ENCODE measurements around the gene IGF1. TPM values are rescaled to one million over a fixed set of nuclear protein-coding genes. Genes with fewer than 3 reads are reported as not detected.

Gene IGF1
- total RNA-seq, 1 donor from 2014 or later: 62.2 TPM

DNA sequence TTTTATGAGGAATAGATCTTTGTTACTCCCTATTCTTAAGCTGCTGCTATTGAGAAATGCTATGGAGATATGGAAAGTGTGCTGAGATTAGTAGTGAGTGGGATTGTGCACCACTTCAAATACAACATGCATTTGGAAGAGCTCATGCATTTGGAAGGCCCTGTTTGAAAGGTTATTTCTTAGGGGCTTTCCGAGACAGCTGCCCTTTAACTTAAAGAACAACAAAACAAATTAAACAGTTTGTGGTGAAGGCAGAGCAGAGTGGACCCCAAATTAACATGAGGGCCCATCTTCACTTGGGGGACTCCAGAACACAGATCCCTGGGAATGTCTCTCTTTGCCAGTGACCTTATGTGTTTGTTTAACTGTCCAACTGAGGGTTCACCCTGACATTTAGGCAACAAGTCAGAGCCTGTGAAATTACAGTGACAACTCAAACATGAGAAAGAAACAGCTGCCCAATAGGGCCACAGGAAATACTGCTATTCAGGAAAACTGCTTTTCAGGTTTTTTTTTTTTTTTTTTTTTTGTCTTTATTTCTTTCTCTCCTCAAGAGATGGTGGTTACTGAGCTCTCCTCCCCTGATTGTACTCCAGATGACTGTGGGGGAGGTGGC, 41.4 kb upstream of the IGF1 start:
- Mint-ChIP-seq H3K27ac (peak overlapping the region; percentile 18), H3K36me3 (no peaks in the 10 kb centered on the region), H3K4me1 (peaks cover 23% of the 10 kb centered on the region), H3K4me3 (no peak overlapping the region), H3K9me3 (no peaks in the 10 kb centered on the region), H3K27me3 (ENCODE audit: low read depth) (no peaks in the 10 kb centered on the region)
- DNase-seq (ENCODE audit: low spot score in 2 of 2, unreplicated experiment in 2 of 2): no peak
- TF ChIP-seq, protein P1, sequence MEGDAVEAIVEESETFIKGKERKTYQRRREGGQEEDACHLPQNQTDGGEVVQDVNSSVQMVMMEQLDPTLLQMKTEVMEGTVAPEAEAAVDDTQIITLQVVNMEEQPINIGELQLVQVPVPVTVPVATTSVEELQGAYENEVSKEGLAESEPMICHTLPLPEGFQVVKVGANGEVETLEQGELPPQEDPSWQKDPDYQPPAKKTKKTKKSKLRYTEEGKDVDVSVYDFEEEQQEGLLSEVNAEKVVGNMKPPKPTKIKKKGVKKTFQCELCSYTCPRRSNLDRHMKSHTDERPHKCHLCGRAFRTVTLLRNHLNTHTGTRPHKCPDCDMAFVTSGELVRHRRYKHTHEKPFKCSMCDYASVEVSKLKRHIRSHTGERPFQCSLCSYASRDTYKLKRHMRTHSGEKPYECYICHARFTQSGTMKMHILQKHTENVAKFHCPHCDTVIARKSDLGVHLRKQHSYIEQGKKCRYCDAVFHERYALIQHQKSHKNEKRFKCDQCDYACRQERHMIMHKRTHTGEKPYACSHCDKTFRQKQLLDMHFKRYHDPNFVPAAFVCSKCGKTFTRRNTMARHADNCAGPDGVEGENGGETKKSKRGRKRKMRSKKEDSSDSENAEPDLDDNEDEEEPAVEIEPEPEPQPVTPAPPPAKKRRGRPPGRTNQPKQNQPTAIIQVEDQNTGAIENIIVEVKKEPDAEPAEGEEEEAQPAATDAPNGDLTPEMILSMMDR (IDR thresholded peaks at IDR 0.05; ENCODE audit: unreplicated experiment): no peak

DNA sequence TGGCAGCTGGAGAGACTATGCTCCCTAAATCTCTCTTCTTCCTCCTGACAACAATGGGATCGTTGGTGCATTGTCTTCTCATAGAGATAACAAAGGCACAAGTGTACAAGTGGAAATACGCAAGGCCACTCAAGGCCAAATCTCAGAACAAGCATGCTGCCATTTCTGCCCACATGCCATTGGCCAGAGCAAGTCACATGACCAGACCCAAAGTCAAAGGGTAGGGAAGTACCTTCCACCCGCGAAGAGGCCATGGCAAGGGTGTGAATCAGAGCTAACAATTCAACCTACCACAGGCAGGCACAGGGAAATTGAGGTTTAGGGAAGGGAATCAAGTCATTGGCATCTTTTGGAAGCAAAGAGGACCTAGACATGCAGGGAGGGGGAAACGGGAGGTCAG, 38.5 kb upstream of the IGF1 start:
- Mint-ChIP-seq H3K9me3 (no peaks in the 10 kb centered on the region), H3K27me3 (ENCODE audit: low read depth) (no peaks in the 10 kb centered on the region)
- DNase-seq (ENCODE audit: low spot score in 2 of 2, unreplicated experiment in 2 of 2): no peak

DNA sequence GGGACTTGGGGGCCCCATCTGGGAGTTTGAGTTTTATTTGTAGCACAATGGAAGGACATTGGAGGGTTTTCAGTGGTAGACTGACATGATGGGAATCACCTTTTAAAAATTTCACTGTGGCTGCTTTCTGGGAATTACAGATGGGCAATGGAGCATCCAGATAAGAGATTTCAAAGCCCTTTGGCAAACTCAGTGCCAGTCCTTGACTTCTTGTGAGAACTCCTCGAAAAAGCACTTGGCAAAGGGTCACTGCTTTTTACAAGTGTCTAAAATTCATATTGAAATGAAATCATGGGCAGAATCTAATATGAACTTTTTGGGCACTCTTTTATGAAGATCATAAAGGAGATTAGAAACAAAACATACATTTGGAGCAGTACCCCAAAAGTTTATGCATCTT, 34.3 kb upstream of the IGF1 start:
- Mint-ChIP-seq H3K27me3 (ENCODE audit: low read depth) (no peaks in the 10 kb centered on the region), H3K9me3 (no peaks in the 10 kb centered on the region), H3K4me3 (no peak overlapping the region), H3K36me3 (no peaks in the 10 kb centered on the region), H3K27ac (no peak overlapping the region), H3K4me1 (peaks cover 17% of the 10 kb centered on the region)
- DNase-seq (ENCODE audit: low spot score in 2 of 2, unreplicated experiment in 2 of 2): no peak
- TF ChIP-seq, protein P1 (IDR thresholded peaks at IDR 0.05; ENCODE audit: unreplicated experiment): no peak

More for the DNA sequence above, 38.5 kb upstream of the IGF1 start:
- Mint-ChIP-seq H3K4me1 (peaks cover 25% of the 10 kb centered on the region), H3K4me3 (no peak overlapping the region), H3K27ac (no peak overlapping the region), H3K36me3 (no peaks in the 10 kb centered on the region)
- TF ChIP-seq, protein P1 (IDR thresholded peaks at IDR 0.05; ENCODE audit: unreplicated experiment): no peak

DNA sequence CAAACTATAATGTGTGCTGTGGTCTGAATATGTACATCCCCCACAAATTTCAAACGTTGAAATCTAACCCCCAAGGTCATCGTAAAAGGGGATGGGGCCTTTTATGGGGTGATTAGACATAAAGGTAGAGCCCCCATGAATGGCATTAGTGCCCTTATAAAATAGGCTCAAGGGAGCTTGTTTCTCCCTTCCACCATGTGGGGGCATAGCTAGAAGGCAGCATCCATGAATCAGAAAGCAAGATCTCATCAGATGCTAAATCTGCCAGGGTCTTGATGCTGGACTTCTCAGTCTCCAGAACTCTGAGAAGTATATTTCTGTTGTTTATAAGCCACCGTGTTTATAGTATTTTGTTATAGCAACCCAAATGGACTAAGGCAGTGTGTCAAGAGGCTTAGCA, 33.4 kb upstream of the IGF1 start:
- no peaks in the 10 kb centered on the region for H3K9me3 Mint-ChIP-seq
- H3K4me1 Mint-ChIP-seq: peaks cover 19% of the 10 kb centered on the region
- no peaks in the 10 kb centered on the region for H3K27me3 Mint-ChIP-seq (ENCODE audit: low read depth)
- no peak overlapping the region for H3K4me3 Mint-ChIP-seq
- TF ChIP-seq, protein P1 (IDR thresholded peaks at IDR 0.05; ENCODE audit: unreplicated experiment): no peak
- no peak overlapping the region for H3K27ac Mint-ChIP-seq
- H3K36me3 Mint-ChIP-seq: no peaks in the 10 kb centered on the region
- DNase-seq (ENCODE audit: low spot score in 2 of 2, unreplicated experiment in 2 of 2): no peak

DNA sequence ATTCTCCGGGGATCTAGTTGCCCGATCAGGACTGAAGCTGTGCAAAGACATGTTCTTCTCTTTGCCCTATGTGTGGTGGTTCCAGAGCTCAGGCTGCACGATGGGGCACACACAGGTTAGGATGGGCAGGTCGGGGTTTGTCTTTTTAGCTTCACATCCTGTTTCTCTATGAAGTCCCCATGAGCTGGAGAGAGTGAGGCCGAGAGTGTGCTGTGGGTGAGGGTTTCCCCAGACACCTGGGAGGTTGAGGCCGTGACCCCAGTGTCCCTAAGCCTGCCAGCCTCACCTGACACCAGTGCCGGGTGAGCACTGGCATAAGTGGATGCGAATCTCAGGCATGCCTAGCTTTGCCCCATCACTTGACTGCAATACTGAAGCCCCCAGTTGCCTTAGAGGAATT, 32.9 kb upstream of the IGF1 start:
- TF ChIP-seq, protein P1 (IDR thresholded peaks at IDR 0.05; ENCODE audit: unreplicated experiment): no peak
- no peaks in the 10 kb centered on the region for H3K27me3 Mint-ChIP-seq (ENCODE audit: low read depth)
- no peak overlapping the region for H3K4me3 Mint-ChIP-seq
- H3K27ac Mint-ChIP-seq: no peak overlapping the region
- no peaks in the 10 kb centered on the region for H3K36me3 Mint-ChIP-seq
- peaks cover 19% of the 10 kb centered on the region for H3K4me1 Mint-ChIP-seq
- DNase-seq (ENCODE audit: low spot score in 2 of 2, unreplicated experiment in 2 of 2): no peak
- no peaks in the 10 kb centered on the region for H3K9me3 Mint-ChIP-seq

DNA sequence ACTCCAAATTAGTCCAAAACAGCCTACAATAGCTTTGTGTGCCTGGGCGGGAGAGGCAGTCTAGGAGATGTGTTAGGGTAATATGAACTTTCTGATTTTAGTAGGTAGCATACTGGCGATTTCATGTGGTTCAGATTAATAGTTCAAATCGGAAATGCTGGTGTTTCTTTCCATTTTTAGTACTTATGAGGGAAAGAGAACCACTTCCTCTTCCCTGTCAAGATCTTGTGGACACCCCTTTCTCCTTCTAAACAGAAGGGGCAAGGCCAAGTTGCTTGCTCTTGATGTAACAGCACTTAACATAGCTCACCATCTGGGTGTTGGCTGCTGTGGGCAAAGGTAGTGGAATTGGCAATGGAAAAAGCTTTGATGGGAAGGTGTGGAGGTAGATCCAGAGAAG, 32.2 kb upstream of the IGF1 start:
- TF ChIP-seq, protein P1 (IDR thresholded peaks at IDR 0.05; ENCODE audit: unreplicated experiment): no peak

More for the DNA sequence above, 32.2 kb upstream of the IGF1 start:
- Mint-ChIP-seq H3K9me3 (peaks cover 5% of the 10 kb centered on the region), H3K27ac (no peak overlapping the region), H3K36me3 (no peaks in the 10 kb centered on the region), H3K27me3 (ENCODE audit: low read depth) (no peaks in the 10 kb centered on the region), H3K4me3 (no peak overlapping the region), H3K4me1 (peaks cover 12% of the 10 kb centered on the region)
- DNase-seq (ENCODE audit: low spot score in 2 of 2, unreplicated experiment in 2 of 2): no peak

All from mesothelial cell of epicardium (in vitro differentiated cells).